ENCODE results near the gene TSPY10.
"Not testable (repeated sequence)": the region's sequence is repeated elsewhere in the genome, so short reads cannot be mapped to it uniquely, and the experiment has no call there.

TSPY10 gene, protein sequence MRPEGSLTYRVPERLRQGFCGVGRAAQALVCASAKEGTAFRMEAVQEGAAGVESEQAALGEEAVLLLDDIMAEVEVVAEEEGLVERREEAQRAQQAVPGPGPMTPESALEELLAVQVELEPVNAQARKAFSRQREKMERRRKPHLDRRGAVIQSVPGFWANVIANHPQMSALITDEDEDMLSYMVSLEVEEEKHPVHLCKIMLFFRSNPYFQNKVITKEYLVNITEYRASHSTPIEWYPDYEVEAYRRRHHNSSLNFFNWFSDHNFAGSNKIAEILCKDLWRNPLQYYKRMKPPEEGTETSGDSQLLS

GRCh38 chrY:9527580-9527979, at the start of gene TSPY10:
Gene TSPY10, plus strand, starts transcription at chrY:9527880. Its CDS starts 46 bp downstream, at chrY:9527926.
- DNase-seq (ENCODE audit: low read depth), result not testable (repeated sequence)

- DNase-seq (ENCODE audit: low read depth), result not testable (repeated sequence)
Observed at GRCh38 chrY:9486967-9487366, 40.7 kb upstream of the TSPY10 start, which contains the start of gene TSPY9. Gene TSPY9, plus strand, starts transcription at chrY:9487267. Its CDS starts 46 bp downstream, at chrY:9487313.

- DNase-seq (ENCODE audit: low read depth), result not testable (repeated sequence)
Observed at GRCh38 chrY:9504396-9504795, 23.3 kb upstream of the TSPY10 start.

DNA sequence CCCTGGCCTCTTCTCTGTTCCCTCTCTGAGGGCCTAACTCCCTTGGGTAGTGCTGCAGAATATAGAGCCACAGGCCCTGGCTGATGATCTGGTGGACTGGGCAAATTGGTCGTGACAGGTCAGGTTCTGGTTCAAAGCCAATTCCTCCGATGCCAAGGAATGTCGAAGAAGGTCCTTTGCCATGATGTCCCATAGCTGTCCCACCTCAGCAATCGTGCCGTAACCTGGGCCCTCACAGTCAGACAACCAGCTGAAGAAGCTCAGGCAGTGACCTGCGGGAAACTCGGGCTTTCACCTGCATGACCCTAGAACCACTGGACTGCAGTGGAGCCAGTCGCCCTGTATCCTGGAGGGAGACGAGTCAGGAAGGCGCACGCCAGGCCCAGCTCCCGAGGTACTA, 11.4 kb upstream of the TSPY10 start:
- DNase-seq (ENCODE audit: low read depth), result not testable (repeated sequence)
